ENCODE data around the gene TRIP13. TPM values are rescaled to one million over a fixed set of nuclear protein-coding genes. Genes with fewer than 3 reads are reported as not detected.

Gene TRIP13
- total and polyA plus RNA-seq, 2 of the 13 experiments (the other 11 are each of a cell fraction or from before 2014, with no cell fraction given): 13.5 to 33.0 TPM

DNA sequence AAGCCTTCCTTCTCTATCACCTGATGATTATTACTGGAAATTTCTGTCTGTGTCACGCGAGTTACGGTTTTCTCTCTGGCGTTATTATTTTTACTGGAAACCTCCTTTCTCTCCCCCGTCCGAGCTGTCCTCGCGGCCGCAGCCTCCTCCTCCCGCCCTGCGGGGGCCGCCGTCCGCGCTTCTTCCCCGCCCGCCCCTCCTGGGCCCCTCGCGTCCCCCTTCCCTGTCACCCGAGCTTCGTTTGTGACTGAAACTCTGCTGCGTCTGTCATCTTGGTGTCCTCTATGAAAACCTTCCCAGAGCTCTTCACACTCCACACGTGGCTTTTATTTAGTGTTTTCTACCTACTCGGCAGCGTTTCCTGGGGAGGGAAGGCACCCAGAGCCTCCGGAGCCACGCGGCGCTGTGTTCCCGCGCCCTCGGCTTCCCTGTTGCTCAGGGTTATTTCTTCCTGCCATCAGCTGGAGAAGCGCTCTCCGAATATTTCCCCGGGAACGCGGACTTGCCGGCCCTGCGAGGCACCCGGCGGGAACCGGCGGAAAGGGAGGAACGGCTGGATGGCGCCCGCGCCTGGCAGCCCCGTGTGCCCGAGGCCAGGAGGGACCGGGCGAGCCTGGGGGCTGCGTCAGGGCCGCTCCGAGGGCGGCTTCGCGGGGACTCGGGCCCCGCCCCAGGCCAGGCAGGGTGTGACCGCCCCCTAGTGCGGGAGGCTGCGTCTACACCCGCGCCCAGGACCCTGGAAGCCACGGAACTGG lies 33.9 kb downstream of the TRIP13 start:
- WGBS (ENCODE audit: low lambda C conversion rate): 93% methylated on average over 63 of the region's 65 CpGs
- no peaks in the 10 kb centered on the region for H3K9me3 ChIP-seq (ENCODE audit: low read length)
- ChIA-PET POLR2A (no interaction called here), CTCF (ENCODE audit: low intra/inter-chr PET ratio, low total read pairs) (no interaction called here)
- intact Hi-C loops (cut with micrococcal nuclease; ENCODE audit: unreplicated experiment) (no loop called here), in situ Hi-C loops (cut with HindIII; ENCODE audit: extremely low pct_ligation_motif_present, low pct_unique_long_range_greater_than_20kb) (loop anchor here (10.0 kb wide), 1 partner anchor 238 kb away; no protein-coding TSS in a partner anchor)
- TF ChIP-seq SMARCE1 (IDR thresholded peaks at IDR 0.05; ENCODE audit: borderline replicate concordance) (no peak), ZBTB39 (CRISPR knock-in tag; IDR thresholded peaks at IDR 0.05) (no peak), ZFP41 (CRISPR knock-in tag; IDR thresholded peaks at IDR 0.05; ENCODE audit: borderline replicate concordance) (no peak), ZNF703 (CRISPR knock-in tag; IDR thresholded peaks at IDR 0.05; ENCODE audit: borderline replicate concordance) (no peak)
- TF ChIP-seq, protein P1, sequence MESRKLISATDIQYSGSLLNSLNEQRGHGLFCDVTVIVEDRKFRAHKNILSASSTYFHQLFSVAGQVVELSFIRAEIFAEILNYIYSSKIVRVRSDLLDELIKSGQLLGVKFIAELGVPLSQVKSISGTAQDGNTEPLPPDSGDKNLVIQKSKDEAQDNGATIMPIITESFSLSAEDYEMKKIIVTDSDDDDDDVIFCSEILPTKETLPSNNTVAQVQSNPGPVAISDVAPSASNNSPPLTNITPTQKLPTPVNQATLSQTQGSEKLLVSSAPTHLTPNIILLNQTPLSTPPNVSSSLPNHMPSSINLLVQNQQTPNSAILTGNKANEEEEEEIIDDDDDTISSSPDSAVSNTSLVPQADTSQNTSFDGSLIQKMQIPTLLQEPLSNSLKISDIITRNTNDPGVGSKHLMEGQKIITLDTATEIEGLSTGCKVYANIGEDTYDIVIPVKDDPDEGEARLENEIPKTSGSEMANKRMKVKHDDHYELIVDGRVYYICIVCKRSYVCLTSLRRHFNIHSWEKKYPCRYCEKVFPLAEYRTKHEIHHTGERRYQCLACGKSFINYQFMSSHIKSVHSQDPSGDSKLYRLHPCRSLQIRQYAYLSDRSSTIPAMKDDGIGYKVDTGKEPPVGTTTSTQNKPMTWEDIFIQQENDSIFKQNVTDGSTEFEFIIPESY (CRISPR knock-in tag; IDR thresholded peaks at IDR 0.05): 0 out of 2 replicates have a peak, but pooled peaks have one; percentile 28
- no peaks in the 10 kb centered on the region for H3K36me3 ChIP-seq (replicated peaks in 1 of 2; ENCODE audit: control insufficient read depth in 1 of 2, insufficient read depth in 2 of 2, low read length in 2 of 2)
- H2AFZ ChIP-seq (ENCODE audit: low read length): no peak overlapping the region
- H3K79me2 ChIP-seq (ENCODE audit: insufficient read depth, low read length): no peaks in the 10 kb centered on the region
- no peak overlapping the region for H3K27ac ChIP-seq (ENCODE audit: extremely low read length, insufficient read depth, low read length)
- BruUV-seq (replicated peaks): no TSS peak
- no peak overlapping the region for H3K4me3 ChIP-seq (replicated peaks in 1 of 3; ENCODE audit: insufficient read depth in 1 of 3, low read depth in 2 of 3, low read length in 3 of 3)
- no peak for ATAC-seq
- DNase-seq (ENCODE audit: low spot score): no peak
- FAIRE-seq: no peak
- H3K27me3 ChIP-seq (ENCODE audit: control insufficient read depth in 1 of 2, insufficient read depth in 2 of 2, low read length in 2 of 2): no peaks in the 10 kb centered on the region; a peak in 1 of 5 replicates
- no peaks in the 10 kb centered on the region for H4K20me1 ChIP-seq (ENCODE audit: insufficient read depth, low read length)
- H3K4me2 ChIP-seq (ENCODE audit: low read depth, low read length): no peak overlapping the region
- H3K9ac ChIP-seq (ENCODE audit: insufficient read depth, low read depth, low read length): no peak overlapping the region
- H3K4me1 ChIP-seq (ENCODE audit: insufficient read depth, low read length): no peaks in the 10 kb centered on the region; the same call in 1 of the 2 replicates

All from HepG2 (cell line).